H1 (cell line): ENCODE measurements around the gene KANSL3. TPM values are rescaled to one million over a fixed set of nuclear protein-coding genes. Genes with fewer than 3 reads are reported as not detected.

Experiments used
- ASH2L ChIP-seq: fragments of 200-600, 300-600 bp; sonication (generic); IDR thresholded peaks from one replicate; pipeline ENCODE4 v1.7.1; 2017; ENCODE audit warnings: low read length
- BRCA1 ChIP-seq: IDR thresholded peaks from 2 replicates; pipeline ENCODE4 v1.6.1; 2012; ENCODE audit warnings: low read depth, low read length, improper control_type of control experiment
- EP300 ChIP-seq, 2 experiments: IDR thresholded peaks; 1 replicate in 1 of 2; 2 replicates in 1 of 2; pipeline ENCODE4 v1.6.1; 2011 to 2012; ENCODE audit warnings: low read depth in 2 of 2, low read length in 2 of 2, mild to moderate bottlenecking in 2 of 2, borderline replicate concordance in 1 of 2, inconsistent platforms in 1 of 2, moderate library complexity in 1 of 2
- JUND ChIP-seq: IDR thresholded peaks from 2 replicates; pipeline ENCODE4 v1.6.1; 2011; ENCODE audit warnings: mild to moderate bottlenecking, improper control_type of control experiment, low read length
- POLR2A ChIP-seq, 2 experiments: IDR thresholded peaks; 1 replicate in 1 of 2; 2 replicates in 1 of 2; pipeline ENCODE4 v1.6.1; 2011; ENCODE audit warnings: low read depth in 2 of 2, low read length in 2 of 2, mild to moderate bottlenecking in 2 of 2; ENCODE audit errors: control extremely low read depth in 1 of 2
- SIN3A ChIP-seq, 2 experiments: IDR thresholded peaks in 1 of 2; conservative IDR thresholded peaks in 1 of 2; 2 replicates each; pipeline ENCODE4 v1.6.1; 2011 to 2012; ENCODE audit warnings: low read length in 2 of 2, improper control_type of control experiment in 1 of 2, low read depth in 1 of 2, mild to moderate bottlenecking in 1 of 2
- SP4 ChIP-seq: IDR thresholded peaks from 2 replicates; pipeline ENCODE4 v1.6.1; 2012; ENCODE audit warnings: low read length, inconsistent platforms
- TAF1 ChIP-seq: IDR thresholded peaks from 2 replicates; pipeline ENCODE4 v1.6.1; 2011; ENCODE audit warnings: mild to moderate bottlenecking, low read depth, low read length
- TCF12 ChIP-seq: IDR thresholded peaks from 2 replicates; pipeline ENCODE4 v1.6.1; 2011; ENCODE audit warnings: low read depth, mild to moderate bottlenecking, low read length
- polyA plus RNA-seq, 7 experiments: library from polyadenylated mRNA; depleted of rRNA in 3 of 7; stranded (reverse) in 5 of 7; unstranded in 2 of 7; fragments of >200 nt in 5 of 7; fragments of 200-250 nt in 2 of 7; gene quantifications; 1 replicate in 5 of 7; 2 replicates in 1 of 7; 4 replicates in 1 of 7; pipeline versions ENCODE4 v1.2.1 to v1.2.3, GENCODE V29; 2011 to 2013; ENCODE audit warnings: missing spikeins in 2 of 7, mixed read lengths in 2 of 7
- total RNA-seq: library from RNA; stranded (reverse); fragmentation: NEBNext Ultra II Directional; extraction: Animal tissue kit (Norgen Biotek cat#: 25700); gene quantifications from 2 replicates; pipeline ENCODE4 v1.2.1, GENCODE V29; 2021
- TF ChIP-seq, protein P1 (sequence below): IDR thresholded peaks from 2 replicates; pipeline ENCODE4 v1.6.1; 2011; ENCODE audit warnings: low read depth, mild to moderate bottlenecking, low read length; ENCODE audit not compliant: insufficient read depth

Gene KANSL3
- total and polyA plus RNA-seq, 2 of the 8 experiments (the other 6 are each of a cell fraction or from before 2014, with no cell fraction given) = 19.8 to 31.4 TPM

- no peak for TF ChIP-seq ASH2L
- no peak for TF ChIP-seq EP300 (IDR thresholded peaks at IDR 0.05; ENCODE audit: borderline replicate concordance in 1 of 2, low read depth in 2 of 2, low read length in 2 of 2)
- TF ChIP-seq JUND = no peak
- TF ChIP-seq TCF12 = no peak
- no peak for TF ChIP-seq BRCA1
- no peak for TF ChIP-seq SP4
- TF ChIP-seq SIN3A (conservative IDR thresholded peaks at IDR 0.05 in 1 of 2, IDR thresholded peaks at IDR 0.05 in 1 of 2; ENCODE audit: low read depth in 1 of 2, low read length in 2 of 2) = no peak
- TF ChIP-seq, protein P1, sequence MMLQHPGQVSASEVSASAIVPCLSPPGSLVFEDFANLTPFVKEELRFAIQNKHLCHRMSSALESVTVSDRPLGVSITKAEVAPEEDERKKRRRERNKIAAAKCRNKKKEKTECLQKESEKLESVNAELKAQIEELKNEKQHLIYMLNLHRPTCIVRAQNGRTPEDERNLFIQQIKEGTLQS = no peak
- no peak for TF ChIP-seq TAF1
- no peak for TF ChIP-seq POLR2A (IDR thresholded peaks at IDR 0.05; ENCODE audit: control extremely low read depth in 1 of 2, low read depth in 2 of 2, low read length in 2 of 2)
Observed at GRCh38 chr2:96547731-96548171, 90.4 kb downstream of the KANSL3 start (continued).
